GM15510 (cell line): Measurements from ENCODE around the gene OLIG2.

Experiments used
- POLR2A ChIP-seq: IDR thresholded peaks from 3 replicates; pipeline ENCODE4 v1.6.1; 2011; ENCODE audit warnings: borderline replicate concordance; ENCODE audit not compliant: insufficient read length; ENCODE audit errors: extremely low read depth

Gene OLIG2

DNA sequence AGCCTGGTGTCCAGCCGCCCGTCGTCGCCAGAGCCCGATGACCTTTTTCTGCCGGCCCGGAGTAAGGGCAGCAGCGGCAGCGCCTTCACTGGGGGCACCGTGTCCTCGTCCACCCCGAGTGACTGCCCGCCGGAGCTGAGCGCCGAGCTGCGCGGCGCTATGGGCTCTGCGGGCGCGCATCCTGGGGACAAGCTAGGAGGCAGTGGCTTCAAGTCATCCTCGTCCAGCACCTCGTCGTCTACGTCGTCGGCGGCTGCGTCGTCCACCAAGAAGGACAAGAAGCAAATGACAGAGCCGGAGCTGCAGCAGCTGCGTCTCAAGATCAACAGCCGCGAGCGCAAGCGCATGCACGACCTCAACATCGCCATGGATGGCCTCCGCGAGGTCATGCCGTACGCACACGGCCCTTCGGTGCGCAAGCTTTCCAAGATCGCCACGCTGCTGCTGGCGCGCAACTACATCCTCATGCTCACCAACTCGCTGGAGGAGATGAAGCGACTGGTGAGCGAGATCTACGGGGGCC is 1.2 kb downstream of the OLIG2 start:
- no peak for TF ChIP-seq POLR2A

DNA sequence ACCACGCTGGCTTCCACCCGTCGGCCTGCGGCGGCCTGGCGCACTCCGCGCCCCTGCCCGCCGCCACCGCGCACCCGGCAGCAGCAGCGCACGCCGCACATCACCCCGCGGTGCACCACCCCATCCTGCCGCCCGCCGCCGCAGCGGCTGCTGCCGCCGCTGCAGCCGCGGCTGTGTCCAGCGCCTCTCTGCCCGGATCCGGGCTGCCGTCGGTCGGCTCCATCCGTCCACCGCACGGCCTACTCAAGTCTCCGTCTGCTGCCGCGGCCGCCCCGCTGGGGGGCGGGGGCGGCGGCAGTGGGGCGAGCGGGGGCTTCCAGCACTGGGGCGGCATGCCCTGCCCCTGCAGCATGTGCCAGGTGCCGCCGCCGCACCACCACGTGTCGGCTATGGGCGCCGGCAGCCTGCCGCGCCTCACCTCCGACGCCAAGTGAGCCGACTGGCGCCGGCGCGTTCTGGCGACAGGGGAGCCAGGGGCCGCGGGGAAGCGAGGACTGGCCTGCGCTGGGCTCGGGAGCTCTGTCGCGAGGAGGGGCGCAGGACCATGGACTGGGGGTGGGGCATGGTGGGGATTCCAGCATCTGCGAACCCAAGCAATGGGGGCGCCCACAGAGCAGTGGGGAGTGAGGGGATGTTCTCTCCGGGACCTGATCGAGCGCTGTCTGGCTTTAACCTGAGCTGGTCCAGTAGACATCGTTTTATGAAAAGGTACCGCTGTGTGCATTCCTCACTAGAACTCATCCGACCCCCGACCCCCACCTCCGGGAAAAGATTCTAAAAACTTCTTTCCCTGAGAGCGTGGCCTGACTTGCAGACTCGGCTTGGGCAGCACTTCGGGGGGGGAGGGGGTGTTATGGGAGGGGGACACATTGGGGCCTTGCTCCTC is 1.9 kb downstream of the OLIG2 start:
- no peak for TF ChIP-seq POLR2A

DNA sequence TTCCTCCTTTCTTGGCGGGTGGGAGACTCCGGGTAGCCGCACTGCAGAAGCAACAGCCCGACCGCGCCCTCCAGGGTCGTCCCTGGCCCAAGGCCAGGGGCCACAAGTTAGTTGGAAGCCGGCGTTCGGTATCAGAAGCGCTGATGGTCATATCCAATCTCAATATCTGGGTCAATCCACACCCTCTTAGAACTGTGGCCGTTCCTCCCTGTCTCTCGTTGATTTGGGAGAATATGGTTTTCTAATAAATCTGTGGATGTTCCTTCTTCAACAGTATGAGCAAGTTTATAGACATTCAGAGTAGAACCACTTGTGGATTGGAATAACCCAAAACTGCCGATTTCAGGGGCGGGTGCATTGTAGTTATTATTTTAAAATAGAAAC is 2.5 kb downstream of the OLIG2 start:
- TF ChIP-seq POLR2A: no peak

DNA sequence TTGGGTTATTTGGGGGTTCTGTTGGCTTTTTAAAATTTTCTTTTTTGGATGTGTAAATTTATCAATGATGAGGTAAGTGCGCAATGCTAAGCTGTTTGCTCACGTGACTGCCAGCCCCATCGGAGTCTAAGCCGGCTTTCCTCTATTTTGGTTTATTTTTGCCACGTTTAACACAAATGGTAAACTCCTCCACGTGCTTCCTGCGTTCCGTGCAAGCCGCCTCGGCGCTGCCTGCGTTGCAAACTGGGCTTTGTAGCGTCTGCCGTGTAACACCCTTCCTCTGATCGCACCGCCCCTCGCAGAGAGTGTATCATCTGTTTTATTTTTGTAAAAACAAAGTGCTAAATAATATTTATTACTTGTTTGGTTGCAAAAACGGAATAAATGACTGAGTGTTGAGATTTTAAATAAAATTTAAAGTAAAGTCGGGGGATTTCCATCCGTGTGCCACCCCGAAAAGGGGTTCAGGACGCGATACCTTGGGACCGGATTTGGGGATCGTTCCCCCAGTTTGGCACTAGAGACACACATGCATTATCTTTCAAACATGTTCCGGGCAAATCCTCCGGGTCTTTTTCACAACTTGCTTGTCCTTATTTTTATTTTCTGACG is 3.1 kb downstream of the OLIG2 start:
- TF ChIP-seq POLR2A: no peak

DNA sequence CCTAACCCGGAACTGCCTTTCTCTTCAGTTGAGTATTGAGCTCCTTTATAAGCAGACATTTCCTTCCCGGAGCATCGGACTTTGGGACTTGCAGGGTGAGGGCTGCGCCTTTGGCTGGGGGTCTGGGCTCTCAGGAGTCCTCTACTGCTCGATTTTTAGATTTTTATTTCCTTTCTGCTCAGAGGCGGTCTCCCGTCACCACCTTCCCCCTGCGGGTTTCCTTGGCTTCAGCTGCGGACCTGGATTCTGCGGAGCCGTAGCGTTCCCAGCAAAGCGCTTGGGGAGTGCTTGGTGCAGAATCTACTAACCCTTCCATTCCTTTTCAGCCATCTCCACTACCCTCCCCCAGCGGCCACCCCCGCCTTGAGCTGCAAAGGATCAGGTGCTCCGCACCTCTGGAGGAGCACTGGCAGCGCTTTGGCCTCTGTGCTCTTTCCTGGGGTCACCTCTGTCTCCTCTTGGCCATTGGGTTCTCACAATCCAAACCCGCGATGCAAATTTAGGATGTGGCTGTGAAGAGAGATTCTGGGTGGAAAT is 3.7 kb downstream of the OLIG2 start:
- no peak for TF ChIP-seq POLR2A

DNA sequence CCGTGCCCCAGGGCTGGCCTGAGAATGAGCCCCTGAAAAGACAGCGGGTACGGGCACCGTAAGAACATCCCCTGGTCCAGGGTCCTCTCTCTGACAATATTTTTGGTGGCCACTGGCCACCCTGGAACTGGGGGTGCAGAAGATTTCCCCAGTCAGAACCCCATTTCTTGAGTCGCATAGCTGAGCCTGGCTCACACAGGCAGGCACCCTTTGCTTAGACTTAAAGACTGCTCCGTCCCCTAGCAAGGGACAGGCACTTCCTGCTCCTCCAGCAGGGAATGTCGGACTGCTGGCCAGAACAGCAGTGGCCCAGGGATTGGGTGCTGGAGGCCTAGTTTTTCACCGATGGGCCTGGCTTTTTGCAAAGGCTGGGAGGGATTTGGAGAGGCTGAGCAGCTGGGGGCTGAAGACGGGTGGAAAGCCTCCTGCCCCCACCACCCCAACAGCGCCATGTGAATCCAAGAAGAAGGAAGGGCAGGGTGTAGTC is 4.3 kb downstream of the OLIG2 start:
- no peak for TF ChIP-seq POLR2A

DNA sequence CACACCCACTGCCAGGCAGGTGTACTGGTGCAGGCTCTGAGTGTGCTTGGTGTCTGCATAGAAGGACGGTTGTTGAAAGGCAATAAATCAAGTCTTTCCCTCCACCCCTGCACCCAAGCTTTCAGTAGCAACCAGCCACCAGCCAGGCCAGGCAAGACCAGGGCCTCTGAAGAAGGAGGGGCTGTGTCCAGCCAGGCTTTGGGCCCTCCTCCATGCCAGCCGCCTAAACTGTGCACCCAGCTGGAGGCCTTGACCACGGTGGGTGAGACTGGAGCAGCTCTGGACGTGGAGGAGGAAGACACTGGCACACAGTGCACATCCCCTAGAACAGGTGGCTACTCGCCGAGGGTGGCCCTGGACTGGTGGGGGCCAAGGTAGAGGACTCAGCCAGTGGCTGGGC is 4.9 kb downstream of the OLIG2 start:
- TF ChIP-seq POLR2A: no peak

DNA sequence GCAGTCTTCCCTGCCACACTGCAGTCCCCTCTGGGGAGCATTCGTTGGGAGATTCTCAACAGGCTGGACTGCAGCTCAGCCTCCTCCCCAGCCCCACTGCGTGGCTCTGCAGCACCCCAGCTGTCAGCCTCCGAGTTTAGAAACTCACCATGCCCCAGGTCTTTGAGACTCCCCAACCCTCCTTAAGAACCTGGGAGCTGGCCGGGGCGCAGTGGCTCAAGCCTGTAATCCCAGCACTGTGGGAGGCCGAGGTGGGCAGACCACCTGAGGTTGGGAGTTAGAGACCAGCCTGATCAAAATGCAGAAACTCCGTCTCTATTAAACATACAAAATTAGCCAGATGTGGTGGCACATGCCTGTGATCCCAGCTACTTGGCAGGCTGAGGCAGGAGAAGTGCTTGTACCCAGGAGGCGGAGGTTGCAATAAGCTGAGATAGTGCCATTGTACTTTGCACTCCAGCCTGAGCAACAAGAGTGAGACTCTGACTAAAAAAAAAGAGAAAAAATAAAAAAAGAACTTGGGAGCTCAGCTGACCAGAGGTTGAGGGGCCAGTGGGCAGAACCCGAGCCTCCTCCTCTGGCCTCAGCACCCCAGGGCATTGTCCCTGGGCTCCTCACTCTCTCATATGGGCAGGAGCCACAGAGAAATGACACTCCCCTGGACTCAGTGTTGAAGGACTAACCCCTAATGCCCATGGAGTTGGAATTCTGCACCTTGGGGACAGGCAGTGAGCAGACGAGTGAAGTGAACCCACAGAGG is 5.6 kb downstream of the OLIG2 start:
- TF ChIP-seq POLR2A: no peak

DNA sequence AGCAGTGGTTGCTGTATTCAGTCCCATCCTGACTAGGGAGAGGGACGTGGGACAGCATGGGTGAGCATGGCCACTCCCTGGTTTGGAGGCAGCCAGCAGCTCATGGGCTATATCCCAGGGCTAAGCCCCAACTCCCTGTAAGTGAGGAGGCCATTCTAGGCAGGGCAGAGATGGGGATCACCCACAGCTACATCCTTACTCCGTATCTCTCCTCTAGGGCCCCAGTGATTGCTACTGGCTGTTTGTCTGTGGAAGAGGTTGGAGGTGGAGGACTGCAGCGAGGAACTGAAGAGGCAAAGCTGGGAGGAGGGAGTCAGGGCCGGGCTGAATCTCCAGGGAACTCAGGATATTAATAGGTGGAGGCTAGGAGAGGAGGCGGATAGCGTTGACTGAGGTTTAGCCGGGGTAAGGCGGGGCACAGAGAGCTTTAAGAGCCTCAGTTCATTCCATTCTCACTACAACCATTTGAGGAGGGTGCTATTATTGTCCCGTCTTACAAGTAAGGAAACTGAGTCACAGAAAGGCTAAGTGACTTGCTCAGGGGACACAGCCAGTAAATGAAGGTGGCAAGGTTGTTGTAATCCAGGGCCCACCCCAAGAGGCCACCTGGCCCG is 6.8 kb downstream of the OLIG2 start:
- TF ChIP-seq POLR2A: no peak

DNA sequence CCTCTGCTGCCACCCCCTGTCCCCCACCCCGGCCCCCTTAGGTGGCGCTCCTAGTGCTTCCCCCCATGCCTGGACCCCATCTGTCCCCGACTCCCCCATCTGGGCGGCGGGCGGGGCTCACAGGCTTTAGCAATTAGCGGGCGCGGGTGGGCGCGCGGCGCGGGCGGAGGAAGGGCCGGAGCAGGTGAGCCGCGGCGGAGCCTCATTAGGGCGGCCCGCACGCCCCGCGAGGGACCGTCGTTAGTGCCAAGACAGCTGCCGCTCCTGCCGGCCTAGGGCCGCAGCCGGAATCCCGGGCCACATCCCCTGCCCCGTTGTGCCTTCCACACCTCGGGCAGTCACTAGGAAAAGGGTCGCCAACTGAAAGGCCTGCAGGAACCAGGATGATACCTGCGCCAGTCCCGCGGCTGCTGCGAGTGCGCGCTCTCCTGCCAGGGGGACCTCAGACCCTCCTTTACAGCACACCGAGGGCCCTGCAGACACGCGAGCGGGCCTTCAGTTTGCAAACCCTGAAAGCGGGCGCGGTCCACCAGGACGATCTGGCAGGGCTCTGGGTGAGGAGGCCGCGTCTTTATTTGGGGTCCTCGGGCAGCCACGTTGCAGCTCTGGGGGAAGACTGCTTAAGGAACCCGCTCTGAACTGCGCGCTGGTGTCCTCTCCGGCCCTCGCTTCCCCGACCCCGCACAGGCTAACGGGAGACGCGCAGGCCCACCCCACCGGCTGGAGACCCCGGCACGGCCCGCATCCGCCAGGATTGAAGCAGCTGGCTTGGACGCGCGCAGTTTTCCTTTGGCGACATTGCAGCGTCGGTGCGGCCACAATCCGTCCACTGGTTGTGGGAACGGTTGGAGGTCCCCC is 7.6 kb downstream of the OLIG2 start:
- no peak for TF ChIP-seq POLR2A

DNA sequence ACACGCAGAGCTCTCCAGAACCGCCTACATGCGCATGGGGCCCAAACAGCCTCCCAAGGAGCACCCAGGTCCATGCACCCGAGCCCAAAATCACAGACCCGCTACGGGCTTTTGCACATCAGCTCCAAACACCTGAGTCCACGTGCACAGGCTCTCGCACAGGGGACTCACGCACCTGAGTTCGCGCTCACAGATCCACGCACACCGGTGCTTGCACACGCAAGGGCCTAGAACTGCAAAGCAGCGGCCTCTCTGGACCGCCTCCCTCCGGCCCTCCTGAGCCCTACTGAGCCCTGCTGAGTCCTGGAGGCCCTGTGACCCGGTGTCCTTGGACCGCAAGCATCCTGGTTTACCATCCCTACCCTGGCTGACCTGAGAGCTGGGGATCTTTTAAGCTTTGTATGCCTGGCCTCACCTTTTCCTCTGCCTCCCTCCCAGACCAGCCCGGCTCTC is 8.3 kb downstream of the OLIG2 start:
- TF ChIP-seq POLR2A: no peak

DNA sequence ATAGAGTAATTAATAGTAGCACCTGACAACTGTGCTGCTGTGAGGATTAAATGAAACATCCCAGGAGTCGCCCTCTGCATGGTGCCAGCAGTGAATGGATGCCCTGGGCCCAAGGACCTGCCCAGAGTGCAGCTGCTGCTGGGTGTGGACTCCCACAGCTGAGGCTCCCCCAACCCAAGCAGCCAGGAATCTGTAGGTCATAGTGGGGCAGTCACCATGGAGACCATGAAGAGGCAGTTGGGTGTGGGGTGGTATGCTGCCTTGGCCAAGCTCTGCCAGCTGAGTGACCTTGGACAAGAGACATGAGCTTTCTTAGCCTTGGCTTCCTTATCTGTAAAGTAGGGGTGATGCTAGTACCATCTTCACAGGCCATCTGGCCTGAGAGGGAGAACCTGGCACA is 9.4 kb downstream of the OLIG2 start:
- no peak for TF ChIP-seq POLR2A

DNA sequence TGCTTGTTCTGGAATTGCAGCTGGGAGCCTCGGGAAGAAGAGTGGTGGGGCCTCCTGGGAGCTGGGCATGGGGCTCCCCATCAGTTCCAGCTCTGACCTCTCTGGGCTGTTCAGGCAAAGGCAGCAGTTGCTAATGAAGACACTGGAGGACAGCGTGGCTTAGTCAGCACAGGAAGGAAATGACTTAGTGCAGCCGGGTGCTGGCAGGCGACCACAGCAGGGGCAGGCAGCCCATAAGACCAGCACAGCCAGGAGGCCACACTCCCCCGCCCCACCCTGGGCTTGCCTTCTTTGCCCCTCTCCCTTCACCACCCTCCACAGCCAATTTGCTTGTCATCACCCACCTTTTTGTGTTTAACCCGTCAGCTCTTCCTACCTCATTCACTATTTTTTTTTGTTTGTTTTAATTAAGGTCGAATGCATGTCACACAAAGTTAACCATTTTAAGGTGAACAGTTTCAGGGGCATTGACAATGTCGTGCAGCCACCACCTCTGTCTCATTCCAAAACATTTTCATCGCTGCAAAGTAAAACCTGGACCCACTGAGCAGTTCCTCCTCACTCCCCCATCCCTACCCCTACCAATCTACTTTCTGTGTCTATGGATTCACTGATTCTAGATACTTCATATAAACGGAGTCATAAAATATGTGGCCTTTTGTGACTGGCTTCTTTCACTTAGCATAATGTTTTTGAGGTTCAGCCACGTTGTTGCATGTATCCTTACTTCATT is 10.9 kb downstream of the OLIG2 start:
- no peak for TF ChIP-seq POLR2A

DNA sequence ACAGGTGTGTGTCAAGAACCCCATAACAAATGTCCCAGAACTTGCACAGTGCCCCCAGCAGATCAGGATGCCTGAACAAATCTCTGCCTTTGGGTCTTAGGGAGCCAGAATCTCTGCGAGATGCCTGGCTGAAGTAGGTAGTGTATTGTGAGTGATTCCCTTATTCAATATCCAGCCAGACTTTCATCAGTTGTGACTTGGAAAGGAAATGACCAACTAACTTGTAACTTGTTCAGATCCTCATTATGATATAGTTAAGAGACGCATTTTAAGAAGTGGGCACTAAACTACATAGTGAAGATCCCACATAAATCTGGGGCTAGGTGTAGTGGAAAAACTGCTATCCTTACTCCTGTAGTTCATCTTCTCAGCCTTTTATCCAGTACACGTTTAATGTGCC is 11.8 kb downstream of the OLIG2 start:
- no peak for TF ChIP-seq POLR2A

DNA sequence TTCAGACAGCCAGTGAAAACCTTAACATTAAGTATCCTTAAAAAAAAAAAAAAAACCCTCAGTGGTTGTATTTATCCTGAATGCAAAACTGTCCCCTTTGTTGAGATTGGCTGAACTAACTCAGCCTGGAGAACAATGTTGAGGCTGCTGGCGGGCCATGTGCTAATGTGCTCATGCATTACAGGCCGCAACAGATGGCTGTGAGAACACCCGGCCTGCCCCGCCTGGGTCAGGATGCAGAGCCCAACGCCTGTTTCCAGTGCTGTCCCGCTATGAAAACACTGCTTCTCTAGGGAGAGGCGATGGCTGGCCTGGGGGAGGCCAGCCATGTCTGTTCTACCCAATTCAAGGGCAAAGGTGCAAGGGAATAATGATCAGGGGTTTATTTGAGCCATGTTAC is 13.8 kb downstream of the OLIG2 start:
- TF ChIP-seq POLR2A: no peak
